Esophagus muscularis mucosa (tissue), 3 donors: ENCODE results near the gene LRP6.

Source experiments
- POLR2A ChIP-seq: fragments of 450-650 bp; IDR thresholded peaks from one replicate; pipeline ENCODE4 v1.6.1; 2017; ENCODE audit warnings: antibody characterized with exemption, moderate library complexity, mild to moderate bottlenecking, low read depth
- POLR2AphosphoS5 ChIP-seq, 2 donors: sonication (generic); formaldehyde crosslinking; IDR thresholded peaks; one replicate each; pipeline ENCODE4 v1.6.1; 2017; ENCODE audit warnings: antibody characterized with exemption in 2 of 2
- TF ChIP-seq, protein P1 (sequence below), 3 experiments: fragments of 200-600 bp in 2 of 3; fragments of 450-650 bp in 1 of 3; sonication (generic) in 2 of 3; IDR thresholded peaks; one replicate each; pipeline ENCODE4 v1.5.1; 2017 to 2019; ENCODE audit warnings: antibody characterized with exemption in 3 of 3, mild to moderate bottlenecking in 2 of 3, moderate library complexity in 1 of 3

- TF ChIP-seq POLR2AphosphoS5 (IDR thresholded peaks at IDR 0.05), result no peak
- TF ChIP-seq, protein P1, sequence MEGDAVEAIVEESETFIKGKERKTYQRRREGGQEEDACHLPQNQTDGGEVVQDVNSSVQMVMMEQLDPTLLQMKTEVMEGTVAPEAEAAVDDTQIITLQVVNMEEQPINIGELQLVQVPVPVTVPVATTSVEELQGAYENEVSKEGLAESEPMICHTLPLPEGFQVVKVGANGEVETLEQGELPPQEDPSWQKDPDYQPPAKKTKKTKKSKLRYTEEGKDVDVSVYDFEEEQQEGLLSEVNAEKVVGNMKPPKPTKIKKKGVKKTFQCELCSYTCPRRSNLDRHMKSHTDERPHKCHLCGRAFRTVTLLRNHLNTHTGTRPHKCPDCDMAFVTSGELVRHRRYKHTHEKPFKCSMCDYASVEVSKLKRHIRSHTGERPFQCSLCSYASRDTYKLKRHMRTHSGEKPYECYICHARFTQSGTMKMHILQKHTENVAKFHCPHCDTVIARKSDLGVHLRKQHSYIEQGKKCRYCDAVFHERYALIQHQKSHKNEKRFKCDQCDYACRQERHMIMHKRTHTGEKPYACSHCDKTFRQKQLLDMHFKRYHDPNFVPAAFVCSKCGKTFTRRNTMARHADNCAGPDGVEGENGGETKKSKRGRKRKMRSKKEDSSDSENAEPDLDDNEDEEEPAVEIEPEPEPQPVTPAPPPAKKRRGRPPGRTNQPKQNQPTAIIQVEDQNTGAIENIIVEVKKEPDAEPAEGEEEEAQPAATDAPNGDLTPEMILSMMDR (IDR thresholded peaks at IDR 0.05), result no peak
- no peak for TF ChIP-seq POLR2A
These were observed 175.8 kb downstream of the LRP6 start for GRCh38 chr12:12091071-12091470.
